Stromal cell of bone marrow (primary cell): ENCODE data around the gene ATP1A1.

ENCODE experiments used
- DNase-seq: peaks from one replicate; pipeline ENCODE4 v3.0.0-alpha.2; 2012; ENCODE audit warnings: low read depth

Gene ATP1A1

GRCh38 chr1:116415200-116415698 is 42.2 kb downstream of the ATP1A1 start:
- no peak for DNase-seq

- no peak for DNase-seq
Measured at GRCh38 chr1:116415699-116416533, 42.9 kb downstream of the ATP1A1 start.

- DNase-seq = no peak
Measured at GRCh38 chr1:116416854-116417513, 43.9 kb downstream of the ATP1A1 start.

GRCh38 chr1:116417678-116418077 is 44.6 kb downstream of the ATP1A1 start:
- no peak for DNase-seq

GRCh38 chr1:116418091-116418830 is 45.2 kb downstream of the ATP1A1 start:
- DNase-seq = peak; percentile 45

- DNase-seq = no peak
Measured at GRCh38 chr1:116420417-116421200, 47.6 kb downstream of the ATP1A1 start.

GRCh38 chr1:116424438-116424837 is 51.4 kb downstream of the ATP1A1 start:
- no peak for DNase-seq

GRCh38 chr1:116424863-116425262 is 51.8 kb downstream of the ATP1A1 start:
- no peak for DNase-seq

GRCh38 chr1:116425987-116426386 is 52.9 kb downstream of the ATP1A1 start:
- no peak for DNase-seq

GRCh38 chr1:116426401-116426800 is 53.4 kb downstream of the ATP1A1 start:
- no peak for DNase-seq

- DNase-seq = no peak
Measured at GRCh38 chr1:116428576-116428975, 55.5 kb downstream of the ATP1A1 start.

- no peak for DNase-seq
Measured at GRCh38 chr1:116429821-116430374, 56.9 kb downstream of the ATP1A1 start.

- no peak for DNase-seq
Measured at GRCh38 chr1:116431870-116432500, 58.9 kb downstream of the ATP1A1 start.

GRCh38 chr1:116432655-116433265 is 59.7 kb downstream of the ATP1A1 start:
- no peak for DNase-seq

GRCh38 chr1:116433275-116434257 is 60.5 kb downstream of the ATP1A1 start:
- no peak for DNase-seq

- no peak for DNase-seq
Measured at GRCh38 chr1:116434849-116435248, 61.8 kb downstream of the ATP1A1 start.

- no peak for DNase-seq
Measured at GRCh38 chr1:116435806-116436610, 63.0 kb downstream of the ATP1A1 start.

- no peak for DNase-seq
Measured at GRCh38 chr1:116436611-116436970, 63.5 kb downstream of the ATP1A1 start.

- no peak for DNase-seq
Measured at GRCh38 chr1:116439701-116440100, 66.7 kb downstream of the ATP1A1 start.
